IPS-18c (cell line): Measurements from ENCODE around the gene MOK.

Source experiments
- H3K4me3 ChIP-seq: 2 replicates; pipeline ENCODE4 v1.7.0; 2013; ENCODE audit warnings: low read depth, mild to moderate bottlenecking, low read length, moderate library complexity; ENCODE audit not compliant: insufficient read depth
- H3K9me3 ChIP-seq: one replicate; pipeline ENCODE4 v1.6.1; 2013; ENCODE audit warnings: mild to moderate bottlenecking, low read length, moderate library complexity; ENCODE audit not compliant: control insufficient read depth, insufficient read depth

The MOK gene

GRCh38 chr14:102207831-102208365 lies 97.1 kb downstream of the MOK start:
- H3K4me3 ChIP-seq = no peak overlapping the region
- no peaks in the 10 kb centered on the region for H3K9me3 ChIP-seq

DNA sequence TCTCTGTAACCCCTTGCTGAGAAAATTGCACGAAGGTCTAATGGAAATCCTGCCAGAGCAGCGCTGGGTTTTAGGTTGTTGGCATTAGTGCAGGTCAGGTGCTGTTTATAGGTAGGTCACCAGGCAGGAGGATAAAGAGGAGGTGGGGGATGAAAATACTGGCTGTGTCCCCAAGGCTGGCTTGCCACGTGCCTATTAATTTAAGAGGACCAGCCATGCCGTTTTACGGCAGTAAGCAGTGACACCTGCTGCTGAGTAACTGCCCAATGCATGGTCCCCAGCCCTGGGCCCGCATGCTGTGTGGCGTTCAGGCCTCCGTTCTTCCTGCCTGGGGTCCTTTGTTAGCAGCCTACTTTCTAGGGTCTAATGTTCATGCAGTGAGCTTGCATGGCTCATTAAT lies 98.0 kb downstream of the MOK start:
- Histone ChIP-seq H3K9me3 (no peaks in the 10 kb centered on the region), H3K4me3 (no peak overlapping the region)

- no peak overlapping the region for H3K4me3 ChIP-seq
- no peaks in the 10 kb centered on the region for H3K9me3 ChIP-seq
Observed at GRCh38 chr14:102205560-102205959, 99.4 kb downstream of the MOK start.

- Histone ChIP-seq H3K4me3 (no peak overlapping the region), H3K9me3 (no peaks in the 10 kb centered on the region)
Observed at GRCh38 chr14:102203382-102203781, 101.6 kb downstream of the MOK start.

DNA sequence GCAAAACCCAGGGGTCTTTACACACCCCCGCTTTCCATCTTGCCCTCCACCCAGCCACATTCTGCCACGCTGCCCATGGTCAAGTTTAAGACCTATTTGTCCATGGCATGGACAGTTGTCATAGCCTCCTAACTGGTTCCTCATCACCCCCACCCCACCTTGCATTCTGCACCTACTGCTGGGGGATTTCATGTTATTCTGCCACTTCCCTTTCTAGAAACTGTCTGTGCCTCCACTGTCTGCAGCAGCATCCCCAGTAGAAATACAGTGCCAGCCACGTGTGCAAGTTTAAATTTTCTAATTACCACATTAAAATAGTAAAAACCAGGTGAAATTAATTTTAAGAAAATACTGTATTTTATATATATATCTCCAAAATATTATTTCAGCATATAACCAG lies 102.0 kb downstream of the MOK start:
- Histone ChIP-seq H3K4me3 (no peak overlapping the region), H3K9me3 (no peaks in the 10 kb centered on the region)

- Histone ChIP-seq H3K4me3 (no peak overlapping the region), H3K9me3 (no peaks in the 10 kb centered on the region)
Observed at GRCh38 chr14:102201776-102202175, 103.2 kb downstream of the MOK start.

- Histone ChIP-seq H3K9me3 (no peaks in the 10 kb centered on the region), H3K4me3 (no peak overlapping the region)
Observed at GRCh38 chr14:102201353-102201738, 103.6 kb downstream of the MOK start.

- Histone ChIP-seq H3K4me3 (no peak overlapping the region), H3K9me3 (no peaks in the 10 kb centered on the region)
Observed at GRCh38 chr14:102200690-102201352, 104.1 kb downstream of the MOK start.

DNA sequence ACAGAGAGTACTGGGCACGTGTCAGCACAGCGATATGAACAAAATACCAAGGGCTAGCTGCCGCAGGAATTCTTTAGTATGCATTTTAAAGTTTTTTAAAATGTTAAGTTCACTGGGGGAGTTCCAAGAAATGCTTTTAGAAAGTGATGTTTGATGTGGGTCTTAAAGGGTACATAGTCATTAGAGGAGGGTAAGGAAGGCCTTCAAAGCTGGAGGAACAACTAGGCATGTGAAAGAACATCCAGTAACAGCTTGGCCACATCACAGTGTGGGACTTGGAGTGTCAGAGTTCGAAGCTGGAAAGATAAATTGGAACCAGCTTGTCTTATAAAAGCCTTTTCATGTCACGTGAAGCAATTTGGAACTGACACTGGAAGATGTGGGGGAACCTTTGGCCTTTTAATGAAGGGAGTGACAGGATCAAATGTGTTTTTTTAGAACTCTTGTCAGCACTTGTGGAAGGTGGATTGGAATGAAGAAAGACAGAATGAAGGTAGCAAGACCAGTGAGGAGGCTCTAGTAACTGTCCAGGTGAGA lies 107.6 kb downstream of the MOK start:
- no peak overlapping the region for H3K4me3 ChIP-seq

GRCh38 chr14:102196902-102197230 lies 108.1 kb downstream of the MOK start:
- Histone ChIP-seq H3K9me3 (no peaks in the 10 kb centered on the region), H3K4me3 (no peak overlapping the region)

More for the DNA sequence above, 107.6 kb downstream of the MOK start:
- H3K9me3 ChIP-seq = no peaks in the 10 kb centered on the region

- H3K4me3 ChIP-seq = no peak overlapping the region
- H3K9me3 ChIP-seq = no peaks in the 10 kb centered on the region
Observed at GRCh38 chr14:102196039-102196901, 108.7 kb downstream of the MOK start.

DNA sequence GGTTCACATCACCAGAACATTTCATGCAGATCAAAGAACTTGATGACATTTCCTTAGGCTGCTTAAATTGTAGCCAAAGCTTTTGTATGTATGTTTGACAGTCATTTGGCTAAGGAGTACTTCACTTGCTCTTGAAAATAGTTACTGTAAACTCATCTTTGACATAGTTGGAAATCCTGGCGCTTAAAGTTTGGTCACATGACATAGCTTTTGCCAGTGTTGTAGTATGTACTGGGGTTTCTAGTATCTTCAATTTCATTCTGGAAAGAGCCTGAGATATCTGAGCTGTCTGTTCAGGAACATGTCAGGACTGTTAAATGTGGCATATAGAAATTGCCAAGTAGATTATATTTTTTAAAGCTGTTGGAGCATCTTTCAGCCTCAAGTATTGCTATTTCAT lies 109.5 kb downstream of the MOK start:
- Histone ChIP-seq H3K9me3 (no peaks in the 10 kb centered on the region), H3K4me3 (no peak overlapping the region)

DNA sequence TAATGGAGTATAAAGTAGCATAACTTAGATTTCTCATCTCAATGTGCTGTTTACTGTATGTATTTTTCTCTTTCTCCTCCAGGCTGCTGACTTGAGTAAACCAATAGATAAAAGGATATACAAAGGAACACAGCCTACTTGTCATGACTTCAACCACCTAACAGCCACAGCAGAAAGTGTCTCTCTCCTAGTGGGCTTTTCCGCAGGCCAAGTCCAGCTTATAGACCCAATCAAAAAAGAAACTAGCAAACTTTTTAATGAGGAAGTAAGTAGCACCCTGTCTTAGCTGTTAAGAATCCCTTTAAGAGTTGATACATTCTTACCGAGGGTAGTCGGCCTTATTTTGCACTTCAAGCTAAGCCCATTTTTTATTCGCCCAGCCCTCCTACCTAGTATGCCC lies 110.1 kb downstream of the MOK start:
- H3K4me3 ChIP-seq = no peak overlapping the region
- no peaks in the 10 kb centered on the region for H3K9me3 ChIP-seq

DNA sequence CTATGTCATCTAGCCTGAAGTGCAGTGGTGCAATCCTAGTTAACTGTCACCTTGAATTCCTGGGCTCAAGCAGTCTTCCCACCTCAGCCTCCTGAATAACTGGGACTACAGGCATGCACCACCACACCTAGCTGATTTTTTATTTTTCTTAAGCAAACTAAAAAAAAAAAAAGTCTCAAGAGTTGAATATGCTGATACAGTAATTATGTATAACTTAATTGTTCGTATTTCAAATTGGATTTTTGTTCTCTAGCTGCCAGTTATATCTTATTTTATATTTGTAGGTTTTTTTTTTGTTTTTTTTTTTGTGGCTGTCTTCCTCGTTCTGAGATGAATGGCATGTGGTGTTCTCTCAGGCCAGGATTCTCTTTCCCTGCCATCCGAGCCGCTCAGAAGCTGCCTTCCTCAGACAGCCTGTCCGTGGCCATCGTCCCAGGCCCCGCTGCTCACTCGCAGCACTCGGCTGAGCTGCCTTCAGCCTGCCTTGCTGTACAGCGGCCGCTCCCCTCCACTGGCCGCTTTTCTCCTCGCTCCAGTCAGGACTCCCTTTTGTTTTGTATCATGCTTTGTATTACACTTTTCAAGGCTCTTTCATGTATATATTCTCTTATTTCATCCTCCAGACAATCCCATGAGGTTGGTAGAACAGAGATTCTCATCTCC lies 112.0 kb downstream of the MOK start:
- Histone ChIP-seq H3K4me3 (no peak overlapping the region), H3K9me3 (no peaks in the 10 kb centered on the region)

GRCh38 chr14:102189874-102190273 lies 115.1 kb downstream of the MOK start:
- H3K4me3 ChIP-seq = no peak overlapping the region
- no peaks in the 10 kb centered on the region for H3K9me3 ChIP-seq

DNA sequence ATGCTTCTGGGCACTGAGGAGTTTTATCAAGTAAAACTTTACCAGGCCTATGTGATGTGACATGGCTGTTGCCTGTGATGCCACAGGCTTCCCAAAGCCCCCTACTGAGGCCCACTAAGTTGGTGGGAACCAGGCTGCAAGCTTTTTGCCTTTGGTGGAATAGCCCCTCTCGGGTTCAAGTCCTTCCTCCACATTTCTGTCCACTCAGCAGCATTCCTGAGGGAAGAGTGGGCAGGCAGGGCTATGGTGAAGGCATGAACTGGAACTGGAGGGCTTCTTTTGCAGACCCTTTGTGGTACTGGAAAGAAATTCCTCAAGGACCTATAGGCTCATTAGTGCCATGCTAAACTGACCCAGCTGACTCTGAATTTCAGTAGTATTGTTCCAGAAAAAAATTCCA lies 116.8 kb downstream of the MOK start:
- H3K4me3 ChIP-seq = no peak overlapping the region
- no peaks in the 10 kb centered on the region for H3K9me3 ChIP-seq

DNA sequence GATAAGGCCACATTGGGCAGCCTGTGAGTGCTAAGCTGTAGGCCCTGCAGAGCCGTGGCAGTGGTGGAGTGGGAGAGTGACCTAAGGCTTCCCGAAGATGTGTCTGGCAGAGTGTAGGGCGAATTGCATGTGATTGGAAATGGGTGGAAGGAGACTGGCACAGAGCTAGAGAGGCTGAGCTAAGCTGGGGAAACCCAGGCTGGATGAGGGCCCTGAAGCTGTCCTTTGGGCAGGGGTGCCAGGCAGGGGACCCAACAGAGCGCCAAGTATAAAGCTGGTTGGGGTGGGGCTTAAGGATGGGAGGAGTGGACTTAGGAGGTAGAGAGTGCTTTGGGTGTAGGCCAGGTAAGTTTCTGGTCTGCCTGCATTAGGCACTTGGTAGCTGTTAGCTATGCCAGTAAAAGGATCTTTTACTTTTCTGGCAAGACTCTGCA lies 117.4 kb downstream of the MOK start:
- no peak overlapping the region for H3K4me3 ChIP-seq
- H3K9me3 ChIP-seq = no peaks in the 10 kb centered on the region

DNA sequence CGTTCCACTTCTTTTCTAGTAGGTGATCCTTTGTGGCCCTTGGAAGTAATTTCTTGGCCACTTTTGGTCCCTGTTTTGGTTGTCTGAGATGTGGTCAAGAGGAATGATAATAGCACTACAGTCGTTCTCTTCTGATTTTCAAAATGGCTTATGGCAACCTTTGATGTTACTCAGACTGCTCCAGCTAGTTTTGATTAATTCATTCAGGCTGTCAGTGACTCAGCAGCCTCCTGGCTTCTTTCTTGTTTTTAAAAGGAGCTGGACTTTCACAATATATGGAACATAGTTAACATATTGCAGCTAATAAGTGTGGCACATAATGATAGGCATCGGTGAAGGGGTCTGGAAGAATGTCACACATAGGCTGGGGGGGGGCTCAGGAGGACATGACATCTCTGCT lies 117.9 kb downstream of the MOK start:
- Histone ChIP-seq H3K4me3 (no peak overlapping the region), H3K9me3 (no peaks in the 10 kb centered on the region)
